Stimulated activated CD8-positive, alpha-beta memory T cell treated with anti-CD3 and anti-CD28 coated beads, Interleukin-4, amount 100 ng/mL, for 24 hours (primary cell): Measurements from ENCODE around the gene TAS2R38.
"Not testable (repeated sequence)": the region's sequence is repeated elsewhere in the genome, so short reads cannot be mapped to it uniquely, and the experiment has no call there.

Experiments used
- DNase-seq: peaks from one replicate; pipeline ENCODE4 v3.0.0-alpha.2; 2020; ENCODE audit warnings: low read depth

Gene TAS2R38

GRCh38 chr7:141973673-141974072 lies at the start of gene TAS2R38:
TSS of gene TAS2R38 (minus strand) at chr7:141973773. CDS start at chr7:141973689, 84 bp downstream.
- DNase-seq, result no peak

GRCh38 chr7:142018154-142018553 lies 44.6 kb upstream of the TAS2R38 start:
- DNase-seq, result no peak

- DNase-seq, result no peak
Observed at GRCh38 chr7:142017451-142017850, 43.9 kb upstream of the TAS2R38 start.

- DNase-seq, result no peak
Observed at GRCh38 chr7:142012825-142013511, 39.4 kb upstream of the TAS2R38 start.

GRCh38 chr7:142010952-142011548 lies 37.5 kb upstream of the TAS2R38 start:
- no peak for DNase-seq

- no peak for DNase-seq
Observed at GRCh38 chr7:142009187-142009586, 35.6 kb upstream of the TAS2R38 start.

GRCh38 chr7:142006577-142006976 lies 33.0 kb upstream of the TAS2R38 start:
- no peak for DNase-seq

GRCh38 chr7:142002179-142002578 lies 28.6 kb upstream of the TAS2R38 start:
- no peak for DNase-seq

GRCh38 chr7:142001163-142001874 lies 27.7 kb upstream of the TAS2R38 start:
- DNase-seq, result no peak

- DNase-seq, result no peak
Observed at GRCh38 chr7:142000244-142000643, 26.7 kb upstream of the TAS2R38 start.

GRCh38 chr7:141999058-141999623 lies 25.6 kb upstream of the TAS2R38 start:
- no peak for DNase-seq

GRCh38 chr7:141993354-141993753 lies 19.8 kb upstream of the TAS2R38 start:
- DNase-seq, result no peak

GRCh38 chr7:141992688-141993087 lies 19.1 kb upstream of the TAS2R38 start:
- no peak for DNase-seq

GRCh38 chr7:141992156-141992555 lies 18.6 kb upstream of the TAS2R38 start:
- DNase-seq, result no peak

- DNase-seq, result no peak
Observed at GRCh38 chr7:141991140-141991539, 17.6 kb upstream of the TAS2R38 start.

GRCh38 chr7:141990011-141990725 lies 16.6 kb upstream of the TAS2R38 start:
- no peak for DNase-seq

GRCh38 chr7:141987803-141988202 lies 14.2 kb upstream of the TAS2R38 start:
- not testable (repeated sequence) for DNase-seq

GRCh38 chr7:141986923-141987322 lies 13.3 kb upstream of the TAS2R38 start:
- DNase-seq, result no peak

GRCh38 chr7:141985926-141986325 lies 12.4 kb upstream of the TAS2R38 start:
- not testable (repeated sequence) for DNase-seq

- DNase-seq, result no peak
Observed at GRCh38 chr7:141979568-141979967, 6.0 kb upstream of the TAS2R38 start.

- DNase-seq, result no peak
Observed at GRCh38 chr7:141978351-141978750, 4.8 kb upstream of the TAS2R38 start.
